Measurements from ENCODE around the gene TRNAU1AP.
"Not testable (repeated sequence)": the region's sequence is repeated elsewhere in the genome, so short reads cannot be mapped to it uniquely, and the experiment has no call there.

The TRNAU1AP gene

DNA sequence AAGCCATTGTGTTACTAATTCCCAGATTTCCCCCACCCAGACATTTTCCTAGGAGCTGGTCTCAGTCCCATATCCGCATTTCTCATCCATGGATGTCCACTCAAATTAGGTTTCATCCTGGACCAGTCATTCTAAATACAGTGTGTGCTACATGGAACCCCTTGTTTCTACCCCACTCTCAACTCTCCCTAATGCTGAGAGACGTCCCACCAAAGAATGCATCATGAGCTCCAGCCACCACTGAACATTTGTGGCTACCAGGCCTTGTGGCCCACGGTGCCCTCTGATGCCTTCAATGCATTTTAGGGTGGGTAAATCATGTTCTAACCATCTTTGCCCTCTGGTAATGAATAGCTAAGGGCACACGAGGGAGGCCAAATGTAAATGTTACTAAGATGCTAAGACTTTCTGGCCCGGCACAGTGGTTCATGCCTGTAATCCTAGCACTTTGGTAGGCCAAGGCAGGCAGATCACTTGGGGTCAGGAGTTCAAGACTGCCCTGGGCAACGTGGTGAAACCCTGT lies 25.9 kb downstream of the TRNAU1AP start:
- no peak for FAIRE-seq

- no peak for FAIRE-seq
Measured at GRCh38 chr1:28579401-28579800, 26.5 kb downstream of the TRNAU1AP start.

- FAIRE-seq = no peak
Measured at GRCh38 chr1:28580722-28581530, 28.0 kb downstream of the TRNAU1AP start.

DNA sequence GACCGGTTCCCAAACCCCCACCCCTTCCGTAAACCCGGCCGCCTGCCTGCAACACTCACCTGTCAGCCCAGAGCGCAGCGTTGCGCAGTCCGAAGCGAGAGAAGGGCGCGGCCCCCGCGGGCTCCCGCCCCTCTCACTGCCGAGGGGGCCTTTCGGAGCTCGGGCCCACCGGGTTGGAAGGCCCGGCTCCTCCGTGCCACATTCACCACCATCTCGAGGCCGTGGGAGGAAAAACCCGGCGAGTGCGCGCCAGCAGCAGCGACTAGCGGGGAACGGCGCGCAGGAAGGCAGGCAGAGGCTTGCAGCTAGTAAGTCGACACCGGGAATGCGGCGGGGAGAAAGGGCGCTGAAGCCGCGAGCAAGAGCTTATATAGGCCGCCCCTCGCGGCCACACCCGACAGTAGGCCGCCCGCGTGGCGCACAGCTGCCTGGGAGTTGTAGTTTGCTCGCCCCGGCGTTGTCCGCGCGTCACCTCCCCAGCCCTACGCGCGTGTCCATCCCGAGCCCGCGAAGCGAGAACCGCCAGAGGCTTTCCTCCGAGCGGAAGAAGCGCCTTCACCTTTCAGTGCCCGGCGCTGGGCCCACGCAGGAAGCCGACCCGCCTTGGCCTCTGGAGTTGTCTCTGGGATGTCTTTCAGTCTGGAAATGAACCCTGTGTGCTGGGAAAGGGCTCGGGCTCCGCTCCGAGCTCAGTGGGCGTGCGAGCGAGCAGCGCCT lies 28.8 kb downstream of the TRNAU1AP start:
- no peak for FAIRE-seq

GRCh38 chr1:28582248-28582615 lies 29.3 kb downstream of the TRNAU1AP start:
- no peak for FAIRE-seq

GRCh38 chr1:28586585-28587391 lies 33.9 kb downstream of the TRNAU1AP start:
- FAIRE-seq = not testable (repeated sequence)

GRCh38 chr1:28591708-28592320 lies 38.9 kb downstream of the TRNAU1AP start, which contains the start of gene RAB42:
TSS of gene RAB42 (plus strand) at chr1:28592265. CDS start at chr1:28592512, 247 bp downstream.
- FAIRE-seq = no peak

DNA sequence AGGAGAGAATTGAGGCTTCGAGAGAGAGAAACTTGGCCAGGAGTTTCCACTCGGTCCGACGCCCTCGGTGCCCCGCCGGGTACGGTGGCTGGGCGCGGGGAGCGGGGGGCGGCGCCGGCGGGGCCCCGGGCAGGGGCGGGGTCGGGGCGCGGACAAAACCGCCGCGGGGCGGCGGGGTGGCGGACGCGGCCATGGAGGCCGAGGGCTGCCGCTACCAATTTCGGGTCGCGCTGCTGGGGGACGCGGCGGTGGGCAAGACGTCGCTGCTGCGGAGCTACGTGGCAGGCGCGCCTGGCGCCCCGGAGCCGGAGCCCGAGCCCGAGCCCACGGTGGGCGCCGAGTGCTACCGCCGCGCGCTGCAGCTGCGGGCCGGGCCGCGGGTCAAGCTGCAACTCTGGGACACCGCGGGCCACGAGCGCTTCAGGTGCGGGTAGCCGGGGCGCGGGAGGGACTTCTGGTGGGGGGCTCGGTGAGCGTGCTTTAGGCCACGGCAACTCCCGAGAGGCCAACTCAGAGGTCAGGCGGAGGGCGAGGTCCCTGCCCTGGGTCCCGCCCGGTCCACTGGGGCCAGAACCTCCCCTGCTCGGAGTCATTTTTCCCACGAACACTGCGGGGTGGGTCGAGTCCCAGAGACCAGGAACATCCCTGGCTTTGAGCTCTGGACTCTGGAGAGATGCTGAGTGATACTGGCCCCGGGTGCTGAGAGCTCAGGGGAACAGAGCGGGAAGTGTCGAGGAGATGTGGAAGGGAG lies 39.6 kb downstream of the TRNAU1AP start:
- FAIRE-seq = no peak

GRCh38 chr1:28593988-28594356 lies 41.1 kb downstream of the TRNAU1AP start:
- FAIRE-seq = not testable (repeated sequence)

DNA sequence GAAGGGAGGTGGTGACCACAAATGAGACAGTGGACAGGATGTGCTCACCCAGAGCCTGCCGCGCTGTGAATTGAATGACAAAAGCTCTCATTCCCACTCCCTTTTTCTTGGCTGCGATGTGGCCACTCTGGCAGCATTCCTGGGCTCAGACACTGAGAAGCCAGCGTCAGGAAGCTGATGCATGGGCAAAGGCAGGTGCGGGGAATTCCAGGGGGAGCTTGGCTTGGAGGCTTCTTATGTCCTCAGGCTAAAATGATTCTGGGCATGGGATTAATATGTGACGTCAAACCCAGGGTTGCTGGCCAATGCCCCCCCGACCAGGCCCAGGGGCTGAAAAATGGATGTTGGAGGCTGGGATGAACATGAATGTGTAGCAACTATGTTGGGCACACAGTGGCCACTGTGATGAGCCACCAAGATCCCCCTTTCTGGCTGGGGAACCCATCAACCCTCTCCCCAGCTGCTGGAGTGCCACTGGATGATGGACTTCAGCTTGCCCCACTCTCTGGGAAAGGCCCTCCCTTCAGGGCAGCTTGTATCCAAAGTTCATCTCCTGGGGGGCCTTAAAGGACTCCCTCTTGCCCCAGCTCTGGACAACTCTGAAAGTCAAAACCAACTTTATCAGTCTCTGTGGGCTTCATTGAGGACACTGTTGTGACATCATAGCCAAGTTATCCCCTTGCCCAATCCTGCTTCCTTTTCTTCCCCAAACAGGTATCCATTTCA lies 42.0 kb downstream of the TRNAU1AP start:
- FAIRE-seq = not testable (repeated sequence)

DNA sequence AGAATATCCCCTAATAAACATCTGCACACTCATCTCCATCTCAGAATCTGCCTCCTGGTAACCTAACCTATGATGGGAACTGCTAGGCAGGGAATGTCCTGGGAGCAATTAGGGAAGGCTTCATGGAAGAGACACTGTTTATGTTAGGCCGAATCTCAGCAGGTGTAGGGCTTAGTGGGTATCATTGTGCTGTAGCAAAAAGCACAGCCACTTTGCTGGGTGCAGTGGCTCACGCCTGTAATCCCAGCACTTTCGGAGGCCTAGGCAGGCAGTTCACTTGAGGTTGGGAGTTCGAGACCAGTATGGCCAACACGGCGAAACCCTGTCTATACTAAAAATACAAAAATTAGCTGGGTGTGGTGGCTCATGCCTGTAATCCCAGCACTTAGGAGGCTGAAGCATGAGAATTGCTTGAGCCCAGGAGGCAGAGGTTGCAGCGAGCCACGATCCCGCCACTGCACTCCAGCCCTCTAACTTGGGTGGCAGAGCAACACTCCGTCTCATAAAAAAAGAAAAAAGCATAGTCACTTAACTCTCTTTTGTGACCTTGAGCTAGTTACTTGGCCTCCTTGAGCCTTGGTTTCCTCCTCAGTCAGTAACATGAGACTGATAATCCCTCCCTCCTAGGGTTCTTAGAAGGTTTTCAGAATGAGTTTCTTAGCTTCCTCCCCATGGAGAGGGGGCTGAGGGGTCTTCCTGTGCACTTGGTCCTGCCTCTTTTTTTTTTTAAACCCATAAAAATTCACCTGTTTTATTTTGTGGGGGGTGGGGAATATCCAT lies 42.7 kb downstream of the TRNAU1AP start:
- FAIRE-seq = no peak

DNA sequence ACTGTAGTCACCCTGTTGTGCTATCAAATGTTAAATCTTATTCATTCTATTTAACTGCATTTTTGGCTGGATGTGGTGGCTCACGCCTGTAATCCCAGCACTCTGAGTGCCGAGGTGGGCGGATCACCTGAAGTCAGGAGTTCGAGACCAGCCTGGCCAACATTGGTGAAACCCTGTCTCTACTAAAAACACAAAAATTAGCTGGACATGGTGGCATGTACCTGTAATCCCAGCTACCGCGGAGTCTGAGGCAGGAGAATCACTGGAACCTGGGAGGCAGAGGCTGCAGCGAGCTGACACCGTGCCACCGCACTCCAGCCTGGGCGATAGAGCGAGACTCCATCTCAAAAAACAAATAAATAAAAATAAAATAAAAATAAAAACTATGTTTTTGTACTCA lies 43.4 kb downstream of the TRNAU1AP start:
- not testable (repeated sequence) for FAIRE-seq

DNA sequence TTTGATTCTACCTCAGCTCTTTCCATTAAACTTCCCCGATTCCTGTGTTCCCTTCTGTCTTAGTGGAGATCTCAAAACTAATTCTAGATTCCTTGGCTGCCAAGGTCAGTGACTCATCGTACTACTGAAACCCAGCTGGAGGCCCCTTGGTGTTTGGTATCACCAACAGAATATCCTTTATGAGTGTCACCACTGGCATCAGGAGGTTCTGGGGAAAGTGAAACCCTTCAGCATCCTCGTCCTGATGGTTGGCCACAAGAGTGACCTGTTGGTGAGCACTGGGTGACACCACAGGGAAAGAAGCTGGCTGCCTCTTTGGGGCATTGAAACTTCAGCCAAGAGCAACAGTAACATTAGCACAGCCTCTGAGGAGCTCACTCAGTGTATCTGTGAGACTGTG lies 48.8 kb downstream of the TRNAU1AP start:
- FAIRE-seq = no peak

- FAIRE-seq = no peak
Measured at GRCh38 chr1:28602536-28603439, 49.9 kb downstream of the TRNAU1AP start.

- no peak for FAIRE-seq
Measured at GRCh38 chr1:28604411-28604810, 51.5 kb downstream of the TRNAU1AP start.

GRCh38 chr1:28604962-28605361 lies 52.1 kb downstream of the TRNAU1AP start:
- no peak for FAIRE-seq

DNA sequence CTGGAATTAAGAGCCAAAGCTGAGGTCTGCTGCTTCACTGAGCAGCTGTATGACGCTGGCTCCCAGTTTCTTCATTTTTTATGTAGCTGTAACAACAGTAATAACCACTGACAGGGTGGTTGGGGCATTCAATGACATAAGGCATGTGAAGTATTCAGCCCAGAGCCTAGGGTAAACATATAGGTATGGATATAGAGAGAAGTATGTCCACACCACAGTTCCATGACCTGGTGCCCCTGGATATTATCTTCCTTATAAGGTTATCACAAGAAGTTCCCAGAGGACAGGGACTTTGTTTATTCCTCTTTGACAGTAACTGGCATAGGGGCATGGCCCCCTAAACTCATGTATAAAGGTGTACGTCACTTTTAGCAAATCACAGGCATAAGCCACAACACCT lies 53.9 kb downstream of the TRNAU1AP start:
- no peak for FAIRE-seq

GRCh38 chr1:28613175-28613574 lies 60.3 kb downstream of the TRNAU1AP start:
- FAIRE-seq = no peak
